Dendritic cell treated with granulocyte-macrophage colony-stimulating factor and Interleukin-4, amounts not matched to agents 40 ng/mL and 50 ng/mL, for 4 days (primary cell): ENCODE data around the gene C1RL.
A peak's percentile ranks its signal among the peaks of the same experiment; 100 is the strongest.

ENCODE experiments used
- H3K27ac Mint-ChIP-seq: one replicate; pipeline ENCODE4 v1.8.0; 2022; ENCODE audit warnings: mild to moderate bottlenecking, mixed read lengths
- H3K27me3 Mint-ChIP-seq: one replicate; pipeline ENCODE4 v1.8.0; 2022; ENCODE audit warnings: mild to moderate bottlenecking, mixed read lengths
- H3K36me3 Mint-ChIP-seq: one replicate; pipeline ENCODE4 v1.8.0; 2022; ENCODE audit warnings: low read depth, mixed read lengths
- H3K4me1 Mint-ChIP-seq: one replicate; pipeline ENCODE4 v1.8.0; 2022; ENCODE audit warnings: low read depth, mixed read lengths
- H3K4me3 Mint-ChIP-seq: one replicate; pipeline ENCODE4 v1.8.0; 2022; ENCODE audit warnings: mild to moderate bottlenecking, moderate library complexity, mixed read lengths
- H3K9me3 Mint-ChIP-seq: one replicate; pipeline ENCODE4 v1.8.0; 2022; ENCODE audit warnings: mixed read lengths
- intact Hi-C: fragments of 100-400 bp; cut with micrococcal nuclease; formaldehyde crosslinking; loops from one replicate; pipeline ENCODE4 v1.15.0; 2022

Gene C1RL

DNA sequence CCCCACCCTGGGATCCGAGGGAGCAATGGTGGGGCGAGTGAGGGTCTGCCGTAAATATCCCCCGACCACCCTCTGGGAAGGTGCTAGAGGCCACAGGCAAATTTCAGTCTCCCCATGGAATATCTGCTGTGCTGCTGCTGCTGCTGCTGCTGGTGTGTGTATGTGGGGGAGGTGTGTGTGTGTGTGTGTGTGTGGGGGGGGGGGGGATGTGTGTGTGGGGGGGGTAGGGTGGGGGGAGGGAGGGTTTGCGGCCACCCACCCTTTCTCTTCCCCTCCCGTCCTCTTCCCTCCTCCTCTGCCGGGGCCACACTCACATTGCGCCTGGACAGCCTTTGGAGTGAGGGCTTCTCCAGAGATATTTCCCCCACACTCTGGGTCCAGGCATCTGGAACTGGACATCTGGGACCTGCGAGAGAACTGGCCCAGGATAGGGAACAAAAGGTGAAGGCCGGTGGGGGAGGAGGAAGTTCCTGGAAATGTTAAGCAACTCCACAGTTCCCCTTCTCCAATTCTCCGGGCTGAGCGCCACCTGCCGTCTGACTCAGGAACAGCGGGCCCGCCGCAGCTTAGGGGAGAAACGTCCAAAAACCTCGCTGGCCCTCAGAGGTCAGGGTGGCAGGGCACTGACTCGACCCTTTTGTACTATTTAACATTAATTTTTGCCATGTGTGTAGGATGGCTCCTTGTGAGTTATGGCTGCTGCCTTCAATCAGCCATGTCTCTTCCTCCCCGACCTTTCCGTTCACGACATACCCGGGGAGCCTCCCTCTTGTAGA is at the start of gene C1RL:
Gene C1RL (minus strand): TSS at position 419 of the 776 bp plus-strand sequence. CDS start 34 bp downstream, at position 385.
- Mint-ChIP-seq H3K9me3 (peaks cover 12% of the 10 kb centered on the region), H3K27ac (peak within 1 kb of the TSS; percentile 83), H3K27me3 (peaks cover under 1% of the 10 kb centered on the region), H3K4me3 (peak within 1 kb of the TSS; percentile 79), H3K36me3 (peaks cover 25% of the 10 kb centered on the region), H3K4me1 (peaks cover 34% of the 10 kb centered on the region)
- intact Hi-C loops = loop anchor here (5.0 kb wide), 1 partner anchor 47 kb away; the partner anchor contains the start of gene C1S

DNA sequence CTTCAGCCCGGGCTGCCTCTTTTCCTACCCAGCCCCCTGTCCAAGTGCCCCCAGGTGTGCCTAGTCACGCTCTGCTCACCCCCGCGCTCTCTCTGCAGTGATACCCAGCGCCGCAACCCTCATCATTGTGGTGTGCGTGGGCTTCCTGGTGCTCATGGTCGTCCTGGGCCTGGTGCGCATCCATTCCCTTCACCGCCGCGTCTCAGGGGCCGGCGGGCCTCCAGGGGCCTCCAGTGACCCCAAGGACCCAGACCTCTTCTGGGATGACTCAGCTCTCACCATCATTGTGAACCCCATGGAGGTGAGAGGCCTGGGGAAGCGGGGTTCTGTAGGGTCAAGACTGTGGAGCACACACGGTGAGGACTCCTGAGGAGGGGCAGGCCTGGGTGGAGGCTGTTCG is 48.4 kb upstream of the C1RL start:
- intact Hi-C loops = no loop called here
- no peaks in the 10 kb centered on the region for H3K9me3 Mint-ChIP-seq
- no peak overlapping the region for H3K4me3 Mint-ChIP-seq
- H3K4me1 Mint-ChIP-seq = no peaks in the 10 kb centered on the region
- no peaks in the 10 kb centered on the region for H3K36me3 Mint-ChIP-seq
- peaks cover 11% of the 10 kb centered on the region for H3K27me3 Mint-ChIP-seq
- H3K27ac Mint-ChIP-seq = no peak overlapping the region

DNA sequence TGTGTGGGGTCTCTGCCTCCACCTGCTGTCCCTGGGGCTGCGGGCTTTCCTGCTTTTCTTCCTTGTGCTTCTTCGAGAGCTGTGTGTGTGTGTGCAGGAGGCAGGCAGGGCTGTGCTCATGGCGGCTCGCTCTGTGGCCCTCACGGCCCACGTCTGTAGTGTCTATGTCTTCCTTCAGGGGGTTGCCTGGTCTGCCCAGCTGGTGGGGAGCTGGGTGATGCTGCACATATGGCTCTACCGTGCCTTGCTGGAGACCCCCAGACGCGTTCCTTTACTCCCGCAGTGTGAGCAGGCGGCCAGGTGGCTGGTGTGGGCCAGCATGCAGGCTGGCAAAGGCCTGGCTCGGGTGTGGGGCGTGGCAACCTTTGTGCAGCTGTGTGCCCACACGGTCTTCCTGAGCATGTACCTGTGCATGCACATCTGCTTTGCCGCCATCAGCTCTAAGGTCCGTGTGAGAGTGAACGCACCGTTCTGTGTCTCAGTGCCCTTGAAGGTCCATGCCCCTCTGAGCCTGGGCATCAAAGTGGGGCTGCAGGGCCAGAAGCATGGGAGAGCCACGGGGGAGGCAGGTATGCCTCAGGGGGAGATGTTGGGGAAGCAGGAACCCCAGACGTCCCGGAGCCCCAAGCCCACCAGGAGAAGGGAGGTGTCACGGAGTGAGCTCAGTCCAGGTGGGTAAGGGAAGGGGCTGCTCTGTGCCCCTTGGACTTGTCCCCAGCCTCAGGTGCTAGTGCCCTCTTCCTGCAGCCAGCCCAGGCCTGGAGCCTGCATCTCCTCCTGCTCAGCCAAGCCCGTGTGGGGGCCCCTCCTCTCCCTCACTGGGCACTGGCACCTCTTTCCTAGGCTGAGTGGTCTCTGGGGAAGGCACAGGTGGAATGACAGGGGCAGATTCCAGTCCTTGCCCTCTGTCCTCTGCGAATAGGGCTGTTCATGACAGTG is 47.5 kb upstream of the C1RL start:
- Mint-ChIP-seq H3K36me3 (no peaks in the 10 kb centered on the region), H3K9me3 (no peaks in the 10 kb centered on the region), H3K4me1 (no peaks in the 10 kb centered on the region), H3K27me3 (peaks cover 3% of the 10 kb centered on the region), H3K4me3 (no peak overlapping the region), H3K27ac (no peak overlapping the region)
- intact Hi-C loops = no loop called here

DNA sequence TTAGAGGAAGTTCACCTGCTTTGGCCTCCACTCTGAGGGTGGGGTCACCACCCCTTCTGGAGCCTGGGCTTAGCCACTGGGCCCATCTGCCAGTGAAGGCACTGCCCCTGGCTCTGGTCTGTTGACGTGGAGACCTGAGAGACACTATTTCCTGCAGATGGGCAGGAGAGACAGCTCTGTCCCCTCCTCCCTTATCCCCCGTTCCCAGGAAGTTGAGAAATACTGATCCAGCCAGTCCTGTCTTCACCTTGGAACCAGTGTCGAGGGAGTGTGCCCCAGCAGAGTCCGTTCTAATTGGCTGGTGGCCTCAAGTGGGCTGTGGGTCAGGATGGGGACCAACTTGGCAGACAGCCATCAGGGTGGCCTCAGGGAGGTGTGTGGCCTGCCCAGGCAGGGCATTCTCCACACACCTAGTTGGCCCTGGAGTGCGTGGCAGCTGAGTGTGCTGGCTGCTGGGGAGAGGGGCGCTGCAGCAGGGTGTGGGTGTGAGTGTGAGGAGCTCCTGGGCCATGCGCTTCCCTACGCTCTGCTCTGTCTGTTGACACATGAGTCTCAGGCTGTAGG is 46.5 kb upstream of the C1RL start:
- H3K27me3 Mint-ChIP-seq = no peaks in the 10 kb centered on the region
- no peaks in the 10 kb centered on the region for H3K4me1 Mint-ChIP-seq
- H3K36me3 Mint-ChIP-seq = no peaks in the 10 kb centered on the region
- no peak overlapping the region for H3K4me3 Mint-ChIP-seq
- intact Hi-C loops = no loop called here
- no peak overlapping the region for H3K27ac Mint-ChIP-seq
- H3K9me3 Mint-ChIP-seq = no peaks in the 10 kb centered on the region

DNA sequence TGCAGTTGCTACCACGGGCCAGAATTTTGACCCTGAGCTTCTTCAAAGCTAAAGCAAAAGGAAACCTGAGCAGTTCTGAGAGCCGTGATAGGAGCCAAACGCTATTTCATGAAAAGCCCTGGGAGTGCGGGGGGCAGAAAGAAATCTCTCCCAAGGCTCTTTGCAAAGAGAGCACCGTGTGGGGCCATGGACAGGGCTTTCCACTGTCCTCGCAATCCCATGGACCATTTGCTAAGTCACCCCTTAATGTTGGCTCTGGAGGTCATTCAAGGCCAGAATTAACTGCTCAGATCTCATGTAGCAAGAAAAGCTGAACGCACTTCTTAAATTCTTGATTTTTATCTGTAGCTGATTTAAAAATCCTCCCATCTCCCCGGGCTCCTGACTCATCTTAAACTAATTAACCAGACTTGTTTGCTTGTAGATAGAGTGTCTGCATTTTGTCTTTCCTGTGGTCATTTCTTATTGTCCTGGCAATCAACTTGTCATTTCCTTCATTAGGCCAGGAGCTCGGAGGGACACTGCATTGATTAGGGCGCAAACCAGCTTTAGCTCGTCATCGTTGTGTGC is 46.0 kb upstream of the C1RL start:
- intact Hi-C loops = no loop called here
- H3K27me3 Mint-ChIP-seq = no peaks in the 10 kb centered on the region
- H3K4me3 Mint-ChIP-seq = no peak overlapping the region
- H3K36me3 Mint-ChIP-seq = peaks cover under 1% of the 10 kb centered on the region
- H3K27ac Mint-ChIP-seq = no peak overlapping the region
- H3K4me1 Mint-ChIP-seq = no peaks in the 10 kb centered on the region
- no peaks in the 10 kb centered on the region for H3K9me3 Mint-ChIP-seq

DNA sequence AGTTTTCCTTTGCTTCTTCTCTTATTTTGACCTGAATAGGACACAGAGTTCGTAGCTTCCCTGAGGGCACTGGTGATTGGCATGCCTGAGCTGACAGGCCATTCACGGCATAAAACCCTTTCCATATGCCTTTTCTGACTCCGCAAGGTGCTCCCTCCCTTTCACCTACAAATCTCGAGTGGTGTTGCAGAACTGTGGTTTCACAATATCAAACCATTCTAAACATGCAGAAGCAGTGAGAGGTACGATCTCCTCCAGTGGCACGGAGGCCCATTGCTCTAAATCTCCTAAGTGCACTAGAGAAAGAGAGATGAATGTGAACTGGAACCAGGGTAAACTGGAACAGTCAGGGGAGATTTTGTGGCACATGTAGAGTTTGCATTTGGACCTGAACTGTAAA is 45.0 kb upstream of the C1RL start:
- H3K27ac Mint-ChIP-seq = no peak overlapping the region
- intact Hi-C loops = no loop called here
- no peaks in the 10 kb centered on the region for H3K4me1 Mint-ChIP-seq
- H3K4me3 Mint-ChIP-seq = no peak overlapping the region
- H3K36me3 Mint-ChIP-seq = peaks cover 6% of the 10 kb centered on the region
- no peaks in the 10 kb centered on the region for H3K27me3 Mint-ChIP-seq
- no peaks in the 10 kb centered on the region for H3K9me3 Mint-ChIP-seq

- Mint-ChIP-seq H3K9me3 (no peaks in the 10 kb centered on the region), H3K4me1 (no peaks in the 10 kb centered on the region), H3K27me3 (no peaks in the 10 kb centered on the region), H3K4me3 (no peak overlapping the region), H3K27ac (no peak overlapping the region), H3K36me3 (peaks cover 6% of the 10 kb centered on the region)
- intact Hi-C loops = no loop called here
Observed at GRCh38 chr12:7152818-7153217, 43.8 kb upstream of the C1RL start.

DNA sequence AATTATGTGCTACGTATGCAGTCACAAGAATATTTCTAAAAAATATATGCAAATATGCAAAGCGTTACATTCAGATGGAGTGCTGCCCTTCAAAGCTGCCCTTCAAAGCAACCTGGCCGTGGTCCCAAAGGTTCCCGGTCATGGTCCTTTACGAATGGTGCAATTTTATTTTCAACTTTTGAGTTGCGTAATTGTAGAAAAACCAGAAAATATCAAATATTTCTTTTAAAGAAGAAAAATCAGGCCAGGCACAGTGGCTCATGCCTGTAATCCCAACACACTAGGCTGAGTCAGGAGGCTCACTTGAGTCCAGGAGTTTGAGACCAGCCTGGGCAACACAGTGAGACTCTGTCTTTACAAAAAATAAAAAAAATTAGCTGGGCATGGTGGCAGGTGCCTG is 42.5 kb upstream of the C1RL start:
- Mint-ChIP-seq H3K4me3 (no peak overlapping the region), H3K4me1 (no peaks in the 10 kb centered on the region), H3K9me3 (no peaks in the 10 kb centered on the region), H3K27me3 (no peaks in the 10 kb centered on the region), H3K27ac (no peak overlapping the region), H3K36me3 (peaks cover 6% of the 10 kb centered on the region)
- intact Hi-C loops = no loop called here

DNA sequence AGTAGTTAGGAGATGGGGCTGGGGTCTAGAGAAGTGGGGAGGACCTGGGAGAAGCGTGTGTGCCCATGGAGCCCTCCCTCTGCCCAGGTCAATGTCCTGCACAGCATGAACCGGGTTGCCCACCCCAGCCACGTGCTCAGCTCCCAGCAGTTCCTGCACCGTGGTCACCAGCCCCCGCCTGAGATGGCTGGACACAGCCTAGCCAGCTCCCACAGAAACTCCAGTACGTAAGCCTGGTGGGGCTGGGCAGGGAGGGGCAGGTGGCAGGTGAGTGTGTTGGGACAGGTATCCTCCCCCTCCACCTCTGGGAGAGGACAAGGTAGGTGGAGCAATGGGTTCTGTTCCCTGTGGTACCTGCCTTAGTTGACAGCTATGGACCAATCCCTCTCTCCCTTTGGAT is 41.8 kb upstream of the C1RL start:
- Mint-ChIP-seq H3K4me3 (no peak overlapping the region), H3K27ac (no peak overlapping the region), H3K36me3 (peaks cover 6% of the 10 kb centered on the region)

GRCh38 chr12:7150356-7150755 is 41.3 kb upstream of the C1RL start:
- no peaks in the 10 kb centered on the region for H3K4me1 Mint-ChIP-seq
- intact Hi-C loops = no loop called here
- no peak overlapping the region for H3K27ac Mint-ChIP-seq
- no peaks in the 10 kb centered on the region for H3K27me3 Mint-ChIP-seq
- H3K36me3 Mint-ChIP-seq = peaks cover 6% of the 10 kb centered on the region
- no peaks in the 10 kb centered on the region for H3K9me3 Mint-ChIP-seq
- H3K4me3 Mint-ChIP-seq = no peak overlapping the region

More for the DNA sequence above, 41.8 kb upstream of the C1RL start:
- no peaks in the 10 kb centered on the region for H3K27me3 Mint-ChIP-seq
- H3K4me1 Mint-ChIP-seq = no peaks in the 10 kb centered on the region
- intact Hi-C loops = no loop called here
- H3K9me3 Mint-ChIP-seq = no peaks in the 10 kb centered on the region

DNA sequence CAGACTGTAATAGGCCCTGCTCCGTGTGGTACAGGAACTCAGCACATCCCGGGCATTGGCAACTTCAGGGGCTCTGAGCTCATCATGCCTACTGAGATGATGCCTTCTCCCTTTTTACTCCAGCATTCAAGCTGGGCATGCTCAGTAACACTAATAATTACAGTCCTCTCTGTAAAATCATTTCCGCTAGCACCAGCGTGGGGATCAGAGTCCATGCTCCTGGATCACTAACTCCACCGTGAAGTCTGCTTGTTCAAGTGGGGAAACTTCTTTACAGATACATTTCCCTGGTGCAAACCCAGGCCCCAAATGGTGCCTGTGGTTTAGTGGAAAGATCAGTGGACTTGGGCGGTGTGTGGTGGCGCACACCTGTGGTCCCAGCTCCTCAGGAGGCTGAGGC is 37.9 kb upstream of the C1RL start:
- H3K9me3 Mint-ChIP-seq = no peaks in the 10 kb centered on the region
- H3K27me3 Mint-ChIP-seq = no peaks in the 10 kb centered on the region
- H3K4me1 Mint-ChIP-seq = no peaks in the 10 kb centered on the region
- intact Hi-C loops = no loop called here
- no peak overlapping the region for H3K27ac Mint-ChIP-seq
- H3K4me3 Mint-ChIP-seq = no peak overlapping the region
- H3K36me3 Mint-ChIP-seq = peaks cover 6% of the 10 kb centered on the region

DNA sequence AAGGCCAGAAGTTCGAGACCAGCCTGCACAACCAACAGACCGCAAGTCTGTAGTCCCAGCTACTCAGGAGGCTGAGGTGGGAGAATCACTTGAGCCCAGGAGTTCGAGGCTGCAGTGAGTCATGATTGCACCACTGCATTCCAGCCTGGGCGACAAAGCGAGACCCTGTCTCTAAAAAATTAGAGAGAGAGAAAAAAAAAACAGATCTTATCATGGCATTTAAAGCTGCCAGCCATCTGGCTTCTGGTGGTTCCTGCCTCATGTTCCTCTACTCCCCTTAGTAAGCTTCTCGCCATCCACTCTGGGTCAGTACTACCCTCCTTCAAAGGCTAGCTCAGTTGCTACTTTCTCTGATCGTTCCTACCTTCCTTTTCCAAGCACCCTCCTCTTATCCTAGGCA is 37.2 kb upstream of the C1RL start:
- H3K36me3 Mint-ChIP-seq = peaks cover 6% of the 10 kb centered on the region
- no peak overlapping the region for H3K27ac Mint-ChIP-seq
- H3K4me3 Mint-ChIP-seq = no peak overlapping the region
- intact Hi-C loops = no loop called here
- H3K27me3 Mint-ChIP-seq = peaks cover 2% of the 10 kb centered on the region
- H3K4me1 Mint-ChIP-seq = no peaks in the 10 kb centered on the region
- no peaks in the 10 kb centered on the region for H3K9me3 Mint-ChIP-seq

- H3K4me1 Mint-ChIP-seq = no peaks in the 10 kb centered on the region
- H3K4me3 Mint-ChIP-seq = no peak overlapping the region
- H3K9me3 Mint-ChIP-seq = no peaks in the 10 kb centered on the region
- intact Hi-C loops = no loop called here
- H3K27me3 Mint-ChIP-seq = peaks cover 2% of the 10 kb centered on the region
- H3K36me3 Mint-ChIP-seq = peaks cover 6% of the 10 kb centered on the region
- no peak overlapping the region for H3K27ac Mint-ChIP-seq
Observed at GRCh38 chr12:7145671-7146070, 36.7 kb upstream of the C1RL start.
